Measurements from ENCODE around the gene EPDR1.
A peak's percentile ranks its signal among the peaks of the same experiment; 100 is the strongest.

EPDR1 gene

GRCh38 chr7:37916673-37917660, 3.5 kb upstream of the EPDR1 start, which contains the start of gene SFRP4:
Gene SFRP4, minus strand, starts transcription at chr7:37916817. Its CDS starts 280 bp downstream, at chr7:37916537.
- in situ Hi-C loops (cut with HindIII; ENCODE audit: low sequenced_read_pairs): loop anchor here (25.0 kb wide), 1 partner anchor 295 kb away; no protein-coding TSS in a partner anchor
- DNase-seq (ENCODE audit: low read depth, low spot score): peak; percentile 88
- peak; percentile 63 for TF ChIP-seq CTCF (IDR thresholded peaks at IDR 0.05; ENCODE audit: low read depth, low read length)
- peak within 1 kb of the TSS; percentile 60 for H3K4me3 ChIP-seq (ENCODE audit: low read depth, low read length)

- H3K4me3 ChIP-seq (ENCODE audit: low read depth, low read length): no peak overlapping the region
- peak; percentile 26 for TF ChIP-seq CTCF (IDR thresholded peaks at IDR 0.05; ENCODE audit: low read depth, low read length)
- in situ Hi-C loops (cut with HindIII; ENCODE audit: low sequenced_read_pairs): loop anchor here (25.0 kb wide), 1 partner anchor 294 kb away; no protein-coding TSS in a partner anchor
- DNase-seq (ENCODE audit: low read depth, low spot score): no peak
Observed at GRCh38 chr7:37918526-37918925, 1.9 kb upstream of the EPDR1 start.

- in situ Hi-C loops (cut with HindIII; ENCODE audit: low sequenced_read_pairs): loop anchor here (25.0 kb wide), 1 partner anchor 291 kb away; no protein-coding TSS in a partner anchor
- peak overlapping the region; percentile 61 for H3K4me3 ChIP-seq (ENCODE audit: low read depth, low read length)
- peak; percentile 71 for DNase-seq (ENCODE audit: low read depth, low spot score)
- peak; percentile 35 for TF ChIP-seq CTCF (IDR thresholded peaks at IDR 0.05; ENCODE audit: low read depth, low read length)
Observed at GRCh38 chr7:37920849-37921805, 687 bp downstream of the EPDR1 start.

- in situ Hi-C loops (cut with HindIII; ENCODE audit: low sequenced_read_pairs): loop anchor here (25.0 kb wide), 1 partner anchor 290 kb away; no protein-coding TSS in a partner anchor
- H3K4me3 ChIP-seq (ENCODE audit: low read depth, low read length): peak overlapping the region; percentile 61
- no peak for TF ChIP-seq CTCF (IDR thresholded peaks at IDR 0.05; ENCODE audit: low read depth, low read length)
- no peak for DNase-seq (ENCODE audit: low read depth, low spot score)
Observed at GRCh38 chr7:37921876-37922275, 1.4 kb downstream of the EPDR1 start.

- H3K4me3 ChIP-seq (ENCODE audit: low read depth, low read length): no peak overlapping the region
- in situ Hi-C loops (cut with HindIII; ENCODE audit: low sequenced_read_pairs): loop anchor here (25.0 kb wide), 1 partner anchor 288 kb away; no protein-coding TSS in a partner anchor
- no peak for DNase-seq (ENCODE audit: low read depth, low spot score)
- no peak for TF ChIP-seq CTCF (IDR thresholded peaks at IDR 0.05; ENCODE audit: low read depth, low read length)
Observed at GRCh38 chr7:37923996-37924395, 3.6 kb downstream of the EPDR1 start.
